Lung (tissue), 12 donors: ENCODE data around the gene SYNGR1. TPM values are rescaled to one million over a fixed set of nuclear protein-coding genes. Genes with fewer than 3 reads are reported as not detected.

Source experiments
- ATAC-seq: fragments of 200-7000 bp; cut with Tn5 transposase; one replicate; pipeline ENCODE4 v1.9.1; 2020; ENCODE audit warnings: moderate number of reproducible peaks; ENCODE audit not compliant: insufficient read depth, low FRiP score
- DNase-seq, 3 donors: peaks; one replicate each; pipeline ENCODE4 v3.0.0-alpha.2; 2013 to 2017
- H3K27ac ChIP-seq, 2 donors: one replicate each; pipeline ENCODE4 v1.5.1; 2013; ENCODE audit warnings: mild to moderate bottlenecking in 2 of 2, moderate library complexity in 2 of 2, control low read depth in 1 of 2, inconsistent platforms in 1 of 2, low read depth in 1 of 2, low read length in 1 of 2
- H3K27me3 ChIP-seq, 3 donors: one replicate each; pipeline ENCODE4 v1.5.1; 2013; ENCODE audit warnings: low read length in 2 of 3; ENCODE audit not compliant: control insufficient read depth in 3 of 3, insufficient read depth in 3 of 3
- H3K36me3 ChIP-seq, 4 donors: one replicate each; pipeline ENCODE4 v1.5.1; 2013; ENCODE audit warnings: low read length in 4 of 4, mild to moderate bottlenecking in 1 of 4, moderate library complexity in 1 of 4; ENCODE audit not compliant: control insufficient read depth in 4 of 4, insufficient read depth in 4 of 4
- H3K4me1 ChIP-seq, 5 donors: one replicate each; pipeline ENCODE4 v1.5.1; 2013; ENCODE audit warnings: low read length in 5 of 5, mild to moderate bottlenecking in 2 of 5, moderate library complexity in 1 of 5; ENCODE audit not compliant: control insufficient read depth in 5 of 5, insufficient read depth in 5 of 5
- H3K4me3 ChIP-seq: one replicate; pipeline ENCODE4 v1.5.1; 2013; ENCODE audit warnings: mild to moderate bottlenecking, control low read depth, moderate library complexity
- H3K9ac ChIP-seq, 2 donors: one replicate each; pipeline ENCODE4 v1.5.1; 2013; ENCODE audit warnings: low read length in 2 of 2, control low read depth in 1 of 2; ENCODE audit not compliant: insufficient read depth in 1 of 2
- H3K9me3 ChIP-seq, 4 donors: one replicate each; pipeline ENCODE4 v1.5.1; 2013; ENCODE audit warnings: low read length in 3 of 4, mild to moderate bottlenecking in 1 of 4, moderate library complexity in 1 of 4; ENCODE audit not compliant: control insufficient read depth in 4 of 4, insufficient read depth in 3 of 4
- WGBS, 2 donors: extraction: QIAGEN DNeasy Blood & Tissue Kit; methylation state at CpG; one replicate each; pipeline ENCODE4 v1.1.7; 2013; 5-methylcytosine and 5-hydroxymethylcytosine counted together
- polyA plus RNA-seq, 2 donors: library from polyadenylated mRNA; stranded (reverse); fragments of 200-250 nt; gene quantifications; one replicate each; pipeline ENCODE4 v1.2.1, GENCODE V29; 2013
- total RNA-seq, 2 donors: library from RNA; depleted of rRNA in 1 of 2; stranded (reverse); fragments of >200 nt in 1 of 2; gene quantifications; one replicate each; pipeline ENCODE4 v1.2.1, GENCODE V29; 2014 to 2021
- TF ChIP-seq, protein P1 (sequence below): IDR thresholded peaks from 2 replicates; pipeline ENCODE4 v1.5.1; 2012; ENCODE audit warnings: mild to moderate bottlenecking; ENCODE audit errors: control extremely low read depth, extremely low read depth
- donor health status: control.
- donor health status: control.
- donor health status: Bipolar disorder and iron deficiency.
- donor health status: healthy.
- donor health status: DM: yes; HTN: yes; CAD: no.

The SYNGR1 gene
- total and polyA plus RNA-seq, 4 donors = 3.5 to 13.3 (median 5.5) TPM

DNA sequence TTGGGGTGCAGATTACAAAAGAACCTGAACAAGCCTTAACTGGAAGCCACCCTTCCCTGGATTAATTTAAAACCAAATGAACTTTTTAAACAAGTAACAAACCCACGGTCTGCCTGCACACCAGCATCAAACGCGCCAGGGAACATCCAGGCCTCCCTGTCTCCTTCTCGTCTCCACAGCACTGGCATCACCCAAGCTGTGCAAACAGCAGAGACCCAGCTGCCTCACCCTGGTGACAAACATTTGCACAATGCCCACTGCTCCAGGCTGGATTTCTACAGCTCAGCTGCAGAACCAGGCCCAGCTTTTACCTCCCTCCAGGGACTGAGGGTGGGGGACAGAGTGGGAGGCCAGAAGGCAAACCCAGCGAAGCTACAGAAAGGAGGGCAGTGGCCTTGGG lies 37.4 kb upstream of the SYNGR1 start:
- Histone ChIP-seq H3K4me3 (no peak overlapping the region), H3K9ac (no peak overlapping the region), H3K27ac (no peak overlapping the region), H3K27me3 (no peaks in the 10 kb centered on the region), H3K36me3 (peaks cover 23 to 59% (median 50%) of the 10 kb centered on the region in 4 donors), H3K9me3 (no peaks in the 10 kb centered on the region), H3K4me1 (peaks cover 5 to 20% (median 7%) of the 10 kb centered on the region in 5 donors)
- no peak for ATAC-seq
- 87 to 88% methylated on average over 5 of the region's 5 CpGs for WGBS, 2 donors
- TF ChIP-seq, protein P1, sequence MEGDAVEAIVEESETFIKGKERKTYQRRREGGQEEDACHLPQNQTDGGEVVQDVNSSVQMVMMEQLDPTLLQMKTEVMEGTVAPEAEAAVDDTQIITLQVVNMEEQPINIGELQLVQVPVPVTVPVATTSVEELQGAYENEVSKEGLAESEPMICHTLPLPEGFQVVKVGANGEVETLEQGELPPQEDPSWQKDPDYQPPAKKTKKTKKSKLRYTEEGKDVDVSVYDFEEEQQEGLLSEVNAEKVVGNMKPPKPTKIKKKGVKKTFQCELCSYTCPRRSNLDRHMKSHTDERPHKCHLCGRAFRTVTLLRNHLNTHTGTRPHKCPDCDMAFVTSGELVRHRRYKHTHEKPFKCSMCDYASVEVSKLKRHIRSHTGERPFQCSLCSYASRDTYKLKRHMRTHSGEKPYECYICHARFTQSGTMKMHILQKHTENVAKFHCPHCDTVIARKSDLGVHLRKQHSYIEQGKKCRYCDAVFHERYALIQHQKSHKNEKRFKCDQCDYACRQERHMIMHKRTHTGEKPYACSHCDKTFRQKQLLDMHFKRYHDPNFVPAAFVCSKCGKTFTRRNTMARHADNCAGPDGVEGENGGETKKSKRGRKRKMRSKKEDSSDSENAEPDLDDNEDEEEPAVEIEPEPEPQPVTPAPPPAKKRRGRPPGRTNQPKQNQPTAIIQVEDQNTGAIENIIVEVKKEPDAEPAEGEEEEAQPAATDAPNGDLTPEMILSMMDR = no peak
- no peak for DNase-seq

DNA sequence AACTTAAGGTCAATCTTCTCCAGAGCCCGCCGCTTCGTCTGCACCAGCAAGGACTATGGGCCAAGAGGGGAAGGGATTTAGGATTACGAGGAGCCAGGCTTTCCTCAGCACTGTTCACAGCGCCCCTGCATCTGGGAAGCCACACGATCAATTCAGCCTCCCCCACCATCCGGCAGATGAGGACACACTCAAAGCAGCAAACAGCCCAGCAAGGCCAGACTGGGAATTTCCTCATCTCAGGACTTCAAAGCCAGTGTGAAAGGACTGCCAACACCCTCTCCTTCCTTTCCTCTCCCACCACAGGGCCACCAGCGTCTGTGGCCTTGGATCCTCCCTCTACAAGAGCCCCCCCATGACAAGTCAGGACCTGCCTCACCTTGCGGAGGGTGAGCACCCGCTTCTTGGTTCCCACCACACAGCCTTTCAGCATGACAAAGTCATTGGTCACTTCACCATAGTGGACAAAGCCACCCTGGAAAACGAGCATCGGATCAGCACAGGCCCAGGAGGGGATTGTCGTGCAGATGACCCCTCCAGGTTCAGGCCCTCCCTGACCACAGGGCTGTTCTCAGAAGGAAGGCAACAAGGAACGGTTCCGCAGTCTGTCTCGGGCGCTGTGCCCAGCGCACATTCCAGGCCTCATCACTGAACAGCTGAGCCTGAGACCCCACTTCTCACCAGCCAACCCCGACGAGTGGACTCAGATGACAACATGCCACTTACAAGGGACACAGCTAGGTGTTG lies 36.4 kb upstream of the SYNGR1 start:
- TF ChIP-seq, protein P1 = no peak
- Histone ChIP-seq H3K4me1 (peaks cover 12 to 22% (median 16%) of the 10 kb centered on the region in 5 donors), H3K9ac (no peak overlapping the region), H3K4me3 (no peak overlapping the region), H3K9me3 (no peaks in the 10 kb centered on the region), H3K36me3 (peaks cover 29 to 67% (median 59%) of the 10 kb centered on the region in 4 donors), H3K27ac (no peak overlapping the region), H3K27me3 (no peaks in the 10 kb centered on the region)
- WGBS, 2 donors = 76 to 83% methylated on average over 20 of the region's 20 CpGs
- DNase-seq (no peak), ATAC-seq (no peak)

DNA sequence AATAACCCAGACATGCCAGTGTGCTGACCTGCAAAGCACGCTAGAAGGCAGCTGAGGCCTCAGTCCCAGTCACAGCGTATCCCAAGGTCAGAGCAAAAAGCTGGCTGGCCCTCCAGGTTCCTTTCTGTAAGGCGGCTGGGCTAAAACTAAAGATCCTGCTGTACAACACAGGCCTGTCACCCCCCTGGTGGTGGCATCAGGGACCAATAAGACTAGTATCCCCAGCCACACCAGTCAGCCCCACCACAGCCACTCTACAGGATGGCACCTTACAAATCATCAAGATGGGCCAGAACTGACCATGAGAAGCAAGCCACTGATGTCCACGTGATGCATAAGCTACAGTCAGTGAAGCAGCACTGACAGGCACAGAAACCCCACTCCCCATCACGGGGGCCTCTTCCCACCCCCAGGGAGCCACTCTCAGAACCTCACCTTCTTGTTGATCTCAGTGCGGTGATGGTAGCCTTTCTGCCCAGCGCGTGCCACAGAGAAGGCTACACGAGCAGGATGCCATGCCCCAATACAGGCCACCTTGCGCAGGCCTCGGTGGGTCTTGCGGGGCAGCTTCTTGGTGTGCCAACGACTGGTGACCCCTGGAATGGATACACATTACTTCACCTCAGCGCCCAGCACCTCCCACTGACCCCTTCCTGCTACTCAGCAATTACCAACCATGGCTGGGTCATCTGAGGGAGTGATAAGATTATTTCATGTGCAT lies 35.4 kb upstream of the SYNGR1 start:
- Histone ChIP-seq H3K9ac (no peak overlapping the region), H3K9me3 (no peaks in the 10 kb centered on the region), H3K27ac (peak overlapping the region in 1 of 2 donors; percentile 23), H3K36me3 (peaks cover 29 to 74% (median 59%) of the 10 kb centered on the region in 4 donors), H3K27me3 (no peaks in the 10 kb centered on the region), H3K4me3 (no peak overlapping the region), H3K4me1 (peaks cover 12 to 20% (median 16%) of the 10 kb centered on the region in 5 donors)
- no peak for ATAC-seq
- TF ChIP-seq, protein P1 = no peak
- no peak for DNase-seq
- WGBS, 2 donors = 88 to 92% methylated on average over 14 of the region's 14 CpGs
